Breast epithelium (tissue), 3 donors: Measurements from ENCODE around the gene SRRM3.
A peak's percentile ranks its signal among the peaks of the same experiment; 100 is the strongest.

Experiments used
- CTCF ChIP-seq, 3 donors: fragments of 450-650 bp; IDR thresholded peaks; one replicate each; pipeline ENCODE4 v1.5.1; 2016 to 2017; ENCODE audit warnings: antibody characterized with exemption in 3 of 3, mild to moderate bottlenecking in 3 of 3, moderate library complexity in 3 of 3
- POLR2A ChIP-seq: fragments of 450-650 bp; IDR thresholded peaks from one replicate; pipeline ENCODE4 v1.6.1; 2016; ENCODE audit warnings: antibody characterized with exemption, mild to moderate bottlenecking, moderate library complexity
- POLR2AphosphoS5 ChIP-seq, 3 donors: sonication (generic); formaldehyde crosslinking; IDR thresholded peaks; one replicate each; pipeline ENCODE4 v1.6.1; 2017; ENCODE audit warnings: antibody characterized with exemption in 3 of 3

- no peak for TF ChIP-seq CTCF (IDR thresholded peaks at IDR 0.05)
- no peak for TF ChIP-seq POLR2A
- peak in 2 of 3 donors; percentile 14 to 60 for TF ChIP-seq POLR2AphosphoS5 (IDR thresholded peaks at IDR 0.05)
Observed at GRCh38 chr7:76300166-76300731, 98.6 kb downstream of the SRRM3 start.
